K562 (cell line): ENCODE data around the gene EXO5. TPM values are rescaled to one million over a fixed set of nuclear protein-coding genes. Genes with fewer than 3 reads are reported as not detected.
A peak's percentile ranks its signal among the peaks of the same experiment; 100 is the strongest.

Experiments
- ARID2 ChIP-seq: fragments of 450-650 bp; IDR thresholded peaks from 2 replicates; pipeline ENCODE4 v1.6.1; 2017; ENCODE audit warnings: antibody characterized with exemption, mild to moderate bottlenecking
- FOS ChIP-seq: IDR thresholded peaks from 3 replicates; pipeline ENCODE4 v1.6.1; 2011; ENCODE audit not compliant: insufficient read length; ENCODE audit errors: extremely low read depth
- FOXK1 ChIP-seq: sonication (generic); formaldehyde crosslinking; IDR thresholded peaks from 2 replicates; pipeline ENCODE4 v1.8.0; 2022; ENCODE audit warnings: missing genetic modification reagents, mild to moderate bottlenecking, borderline replicate concordance
- HDAC1 ChIP-seq, 2 experiments: fragments of 450-650 bp; IDR thresholded peaks; 2 replicates each; pipeline ENCODE4 v1.6.1; 2016 to 2017; ENCODE audit warnings: inconsistent platforms in 1 of 2, mild to moderate bottlenecking in 1 of 2, moderate library complexity in 1 of 2
- MEF2D ChIP-seq: conservative IDR thresholded peaks from 2 replicates; pipeline ENCODE4 v1.6.1; 2016; ENCODE audit warnings: low read depth, missing genetic modification characterization, missing compliant biosample characterization
- NBN ChIP-seq: fragments of 450-650 bp; IDR thresholded peaks from 2 replicates; pipeline ENCODE4 v1.6.1; 2016; ENCODE audit warnings: low read depth, mild to moderate bottlenecking
- NEUROD1 ChIP-seq: fragments of 150-350 bp; IDR thresholded peaks from 2 replicates; pipeline ENCODE4 v1.6.1; 2014; ENCODE audit warnings: borderline replicate concordance, low read length, low read depth; ENCODE audit not compliant: partially characterized antibody
- NFATC3 ChIP-seq: fragments of 450-650 bp; IDR thresholded peaks from 2 replicates; pipeline ENCODE4 v1.6.1; 2017; ENCODE audit warnings: mild to moderate bottlenecking
- NR2C1 ChIP-seq, 2 experiments: fragments of 450-650 bp; IDR thresholded peaks; 2 replicates each; pipeline ENCODE4 v1.6.1; 2017; ENCODE audit warnings: mild to moderate bottlenecking in 2 of 2, antibody characterized with exemption in 1 of 2, inconsistent platforms in 1 of 2, missing compliant biosample characterization in 1 of 2, missing genetic modification characterization in 1 of 2
- RBBP5 ChIP-seq: fragments of 200-600 bp; sonication (generic); IDR thresholded peaks from 2 replicates; pipeline ENCODE4 v1.6.1; 2012; ENCODE audit warnings: borderline replicate concordance, mild to moderate bottlenecking, low read length, control low read depth, inconsistent platforms; ENCODE audit not compliant: insufficient read depth, poor library complexity, severe bottlenecking
- RNF2 ChIP-seq: sonication (generic); IDR thresholded peaks from 2 replicates; pipeline ENCODE4 v1.6.1; 2016
- SNIP1 ChIP-seq: fragments of 450-650 bp; IDR thresholded peaks from 2 replicates; pipeline ENCODE4 v1.7.1; 2017; ENCODE audit warnings: low read depth, mild to moderate bottlenecking
- SOX6 ChIP-seq: fragments of 450-650 bp; IDR thresholded peaks from 2 replicates; pipeline ENCODE4 v1.6.1; 2014; ENCODE audit warnings: mild to moderate bottlenecking
- SREBF1 ChIP-seq: fragments of 150-350 bp; IDR thresholded peaks from 2 replicates; pipeline ENCODE4 v1.6.1; 2014; ENCODE audit warnings: antibody characterized with exemption, low read depth, low read length, borderline replicate concordance
- TEAD4 ChIP-seq, 2 experiments: sonication (generic) in 1 of 2; formaldehyde crosslinking in 1 of 2; IDR thresholded peaks; 2 replicates each; pipeline versions ENCODE4 v1.6.1 to v1.8.0; 2012 to 2022; ENCODE audit warnings: borderline replicate concordance in 1 of 2, inconsistent platforms in 1 of 2, low read length in 1 of 2, mild to moderate bottlenecking in 1 of 2, missing genetic modification reagents in 1 of 2
- TRIM24 ChIP-seq, 2 experiments: fragments of 450-650 bp; IDR thresholded peaks; 2 replicates each; pipeline ENCODE4 v1.6.1; 2016
- ZC3H8 ChIP-seq: fragments of 450-650 bp; IDR thresholded peaks from 2 replicates; pipeline ENCODE4 v1.6.1; 2017
- ZNF133 ChIP-seq: fragments of 250-450 bp; sonication (Bioruptor Pico); IDR thresholded peaks from 2 replicates; pipeline ENCODE4 v1.4.0; 2020; ENCODE audit warnings: mild to moderate bottlenecking
- ZNF512 ChIP-seq: IDR thresholded peaks from 2 replicates; pipeline ENCODE4 v1.6.1; 2016; ENCODE audit warnings: missing genetic modification characterization, missing compliant biosample characterization
- ZNF609 ChIP-seq: sonication (generic); formaldehyde crosslinking; IDR thresholded peaks from 2 replicates; pipeline ENCODE4 v1.8.1; 2023; ENCODE audit warnings: missing genetic modification reagents, mild to moderate bottlenecking, borderline replicate concordance
- ZNF707 ChIP-seq: fragments of 250-450 bp; sonication (Bioruptor Pico); conservative IDR thresholded peaks from 2 replicates; pipeline ENCODE4 v1.8.0; 2022; ENCODE audit warnings: inconsistent platforms, mild to moderate bottlenecking, moderate library complexity
- polyA plus RNA-seq, 8 experiments: library from polyadenylated mRNA; depleted of rRNA in 4 of 8; stranded (reverse) in 5 of 8; unstranded in 3 of 8; fragments of >200 nt; fragmentation: Nextera tagmentation in 2 of 8; fragmentation: Illumina TruSeq in 1 of 8; extraction: Ambion mirVana in 2 of 8; extraction: Trizol in 1 of 8; gene quantifications; 2 replicates each; pipeline versions ENCODE4 v1.2.1 to v1.2.3, GENCODE V29; 2011 to 2014; ENCODE audit warnings: inconsistent platforms in 1 of 8, missing spikeins in 1 of 8
- total RNA-seq, 7 experiments: library from RNA; depleted of rRNA in 6 of 7; stranded (reverse); fragments of >200 nt in 6 of 7; fragmentation: Illumina TruSeq in 2 of 7; extraction: Trizol in 2 of 7; gene quantifications; 2 replicates each; pipeline versions ENCODE4 v1.2.1 to v1.2.3, GENCODE V29; 2011 to 2021; ENCODE audit warnings: low replicate concordance in 1 of 7

EXO5 gene
- total and polyA plus RNA-seq, 9 of the 15 experiments (the other 6 are each of a cell fraction or from before 2014, with no cell fraction given), result 1.1 to 4.3 (median 2.8) TPM

- TF ChIP-seq ZNF609 (no peak), FOXK1 (no peak), NFATC3 (peak; percentile 85; the same call in 1 of the 2 replicates), FOS (no peak), RNF2 (0 out of 2 replicates have a peak, but pooled peaks have one; percentile 5), ZC3H8 (0 out of 2 replicates have a peak, but pooled peaks have one; percentile 51), SNIP1 (0 out of 2 replicates have a peak, but pooled peaks have one; percentile 37), NBN (peak; percentile 41; the same call in 1 of the 2 replicates), MEF2D (tag) (no peak), TEAD4 (IDR thresholded peaks at IDR 0.05; ENCODE audit: low read length) (0 out of 2 replicates have a peak, but pooled peaks have one; percentile 0), TEAD4 (CRISPR knock-in tag; IDR thresholded peaks at IDR 0.05; ENCODE audit: borderline replicate concordance) (no peak), ARID2 (0 out of 2 replicates have a peak, but pooled peaks have one; percentile 4), HDAC1 (IDR thresholded peaks at IDR 0.05) (peak; percentile 12 to 33; a peak in 1 of 4 replicates), NR2C1 (IDR thresholded peaks at IDR 0.05) (0 out of 2 replicates have a peak, but pooled peaks have one; percentile 41), NR2C1 (tag; IDR thresholded peaks at IDR 0.05) (no peak), RBBP5 (no peak), NEUROD1 (peak; percentile 3), TRIM24 (IDR thresholded peaks at IDR 0.05) (0 out of 4 replicates have a peak, but pooled peaks have one; percentile 13 to 14), ZNF707 (CRISPR knock-in tag) (no peak), SOX6 (peak; percentile 4; the same call in 1 of the 2 replicates), ZNF512 (tag) (peak; percentile 35; the same call in 1 of the 2 replicates), ZNF133 (CRISPR knock-in tag) (no peak), SREBF1 (0 out of 2 replicates have a peak, but pooled peaks have one; percentile 16)
Observed at GRCh38 chr1:40530735-40531380, 22.3 kb downstream of the EXO5 start (continued).
